Measurements from ENCODE around the gene ZEB2. TPM values are rescaled to one million over a fixed set of nuclear protein-coding genes. Genes with fewer than 3 reads are reported as not detected.

ZEB2 gene
- polyA plus RNA-seq, 1 donor from 2014 or later, result 2.2 TPM

GRCh38 chr2:144362401-144362800, 157.5 kb downstream of the ZEB2 start:
- no peaks in the 10 kb centered on the region for H3K9me3 ChIP-seq (ENCODE audit: low read length)
- no peaks in the 10 kb centered on the region for H3K9me2 ChIP-seq (ENCODE audit: insufficient read depth, low read length)
- no peak overlapping the region for H2AFZ ChIP-seq (ENCODE audit: low read depth, low read length)
- H3K36me3 ChIP-seq (ENCODE audit: insufficient read depth, low read length), result no peaks in the 10 kb centered on the region
- TF ChIP-seq EZH2 (IDR thresholded peaks at IDR 0.05; ENCODE audit: borderline replicate concordance, insufficient read depth, low read length, poor library complexity, severe bottlenecking) (no peak), REST (IDR thresholded peaks at IDR 0.05; ENCODE audit: borderline replicate concordance) (no peak), TAF1 (IDR thresholded peaks at IDR 0.05; ENCODE audit: low read depth) (no peak), POLR2AphosphoS5 (IDR thresholded peaks at IDR 0.05) (no peak), CTCF (IDR thresholded peaks at IDR 0.05; ENCODE audit: poor library complexity, severe bottlenecking) (no peak), EP300 (conservative IDR thresholded peaks at IDR 0.05; ENCODE audit: poor library complexity, severe bottlenecking) (no peak), RAD21 (conservative IDR thresholded peaks at IDR 0.05) (no peak), MXI1 (conservative IDR thresholded peaks at IDR 0.05; ENCODE audit: poor library complexity, severe bottlenecking) (no peak), SMC3 (conservative IDR thresholded peaks at IDR 0.05; ENCODE audit: poor library complexity) (no peak)
- H3K79me2 ChIP-seq (replicated peaks; ENCODE audit: insufficient read depth, low read length), result no peaks in the 10 kb centered on the region
- H3K4me3 ChIP-seq (ENCODE audit: low read length), result no peak overlapping the region
- no peaks in the 10 kb centered on the region for H3K27me3 ChIP-seq (ENCODE audit: insufficient read depth, low read depth, low read length)
- H3K27ac ChIP-seq (ENCODE audit: low read length), result no peak overlapping the region
- H3K4me2 ChIP-seq (ENCODE audit: low read length), result no peak overlapping the region
- no peak overlapping the region for H3K9ac ChIP-seq (ENCODE audit: low read length)
- no peaks in the 10 kb centered on the region for H4K20me1 ChIP-seq (ENCODE audit: insufficient read depth)
- no peaks in the 10 kb centered on the region for H3F3A ChIP-seq (ENCODE audit: insufficient read depth, low read length, poor library complexity, severe bottlenecking)

DNA sequence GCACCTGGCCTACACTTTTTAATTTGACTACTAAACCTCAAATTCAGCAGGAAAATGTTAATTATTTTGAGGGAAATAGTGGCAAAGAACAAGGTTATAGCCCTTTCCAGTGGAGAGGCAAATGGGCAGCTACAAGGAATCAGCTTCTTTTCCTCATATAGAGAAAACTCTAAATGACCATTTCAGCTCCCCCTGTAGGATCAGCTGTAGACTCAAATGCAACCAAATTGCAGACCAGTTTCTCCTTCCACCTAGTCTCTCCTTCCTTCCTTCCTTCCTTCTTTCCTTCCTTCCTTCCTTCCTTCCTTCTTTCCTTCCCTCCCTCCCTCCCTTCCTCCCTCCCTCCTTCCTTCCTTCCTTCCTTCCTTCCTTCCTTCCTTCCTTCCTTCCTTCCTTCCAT, 158.2 kb downstream of the ZEB2 start:
- H3K4me3 ChIP-seq (ENCODE audit: low read length), result no peak overlapping the region

More for the DNA sequence above, 158.2 kb downstream of the ZEB2 start:
- H4K20me1 ChIP-seq (ENCODE audit: insufficient read depth), result no peaks in the 10 kb centered on the region
- H3K4me2 ChIP-seq (ENCODE audit: low read length), result no peak overlapping the region
- TF ChIP-seq MXI1 (conservative IDR thresholded peaks at IDR 0.05; ENCODE audit: poor library complexity, severe bottlenecking), result no peak
- no peak for TF ChIP-seq RAD21 (conservative IDR thresholded peaks at IDR 0.05)
- TF ChIP-seq POLR2AphosphoS5 (IDR thresholded peaks at IDR 0.05), result no peak
- no peak for TF ChIP-seq EZH2 (IDR thresholded peaks at IDR 0.05; ENCODE audit: borderline replicate concordance, insufficient read depth, low read length, poor library complexity, severe bottlenecking)
- TF ChIP-seq EP300 (conservative IDR thresholded peaks at IDR 0.05; ENCODE audit: poor library complexity, severe bottlenecking), result no peak
- TF ChIP-seq CTCF (IDR thresholded peaks at IDR 0.05; ENCODE audit: poor library complexity, severe bottlenecking), result no peak
- no peak for TF ChIP-seq SMC3 (conservative IDR thresholded peaks at IDR 0.05; ENCODE audit: poor library complexity)
- no peak for TF ChIP-seq TAF1 (IDR thresholded peaks at IDR 0.05; ENCODE audit: low read depth)
- no peak for TF ChIP-seq REST (IDR thresholded peaks at IDR 0.05; ENCODE audit: borderline replicate concordance)
- H3K27me3 ChIP-seq (ENCODE audit: insufficient read depth, low read depth, low read length), result no peaks in the 10 kb centered on the region
- H3F3A ChIP-seq (ENCODE audit: insufficient read depth, low read length, poor library complexity, severe bottlenecking), result no peaks in the 10 kb centered on the region
- H2AFZ ChIP-seq (ENCODE audit: low read depth, low read length), result no peak overlapping the region
- H3K36me3 ChIP-seq (ENCODE audit: insufficient read depth, low read length), result no peaks in the 10 kb centered on the region
- no peaks in the 10 kb centered on the region for H3K9me3 ChIP-seq (ENCODE audit: low read length)
- no peak overlapping the region for H3K9ac ChIP-seq (ENCODE audit: low read length)
- no peak overlapping the region for H3K27ac ChIP-seq (ENCODE audit: low read length)
- no peaks in the 10 kb centered on the region for H3K9me2 ChIP-seq (ENCODE audit: insufficient read depth, low read length)
- no peaks in the 10 kb centered on the region for H3K79me2 ChIP-seq (replicated peaks; ENCODE audit: insufficient read depth, low read length)
